Hepatocyte (in vitro differentiated cells): Measurements from ENCODE around the gene PROZ.

Source experiments
- CTCF ChIP-seq: fragments of 200-600 bp; sonication (generic); IDR thresholded peaks from 2 replicates; pipeline ENCODE4 v1.5.1; 2016; ENCODE audit warnings: antibody characterized with exemption, mild to moderate bottlenecking; ENCODE audit not compliant: poor library complexity
- EZH2 ChIP-seq: fragments of 200-600 bp; sonication (generic); IDR thresholded peaks from 2 replicates; pipeline ENCODE4 v1.6.1; 2016; ENCODE audit warnings: antibody characterized with exemption, mild to moderate bottlenecking, borderline replicate concordance
- EZH2phosphoT487 ChIP-seq: fragments of 200-600 bp; sonication (generic); IDR thresholded peaks from one replicate; pipeline ENCODE4 v1.6.1; 2018; ENCODE audit warnings: antibody characterized with exemption, mild to moderate bottlenecking, low read depth, moderate library complexity; ENCODE audit not compliant: unreplicated experiment, severe bottlenecking

GRCh38 chr13:113207890-113208420 lies 49.5 kb downstream of the PROZ start:
- TF ChIP-seq CTCF: no peak
- no peak for TF ChIP-seq EZH2
- TF ChIP-seq EZH2phosphoT487: no peak
